Stimulated activated CD4-positive, alpha-beta T cell treated with anti-CD3 and anti-CD28 coated beads, Interleukin-4, amount 100 ng/mL, for 48 hours (primary cell): ENCODE results near the gene NEDD4L.
A peak's percentile ranks its signal among the peaks of the same experiment; 100 is the strongest.

Experiments
- DNase-seq, 2 donors: peaks; one replicate each; pipeline ENCODE4 v3.0.0-alpha.2; 2020; ENCODE audit warnings: low read depth in 2 of 2

NEDD4L gene

DNA sequence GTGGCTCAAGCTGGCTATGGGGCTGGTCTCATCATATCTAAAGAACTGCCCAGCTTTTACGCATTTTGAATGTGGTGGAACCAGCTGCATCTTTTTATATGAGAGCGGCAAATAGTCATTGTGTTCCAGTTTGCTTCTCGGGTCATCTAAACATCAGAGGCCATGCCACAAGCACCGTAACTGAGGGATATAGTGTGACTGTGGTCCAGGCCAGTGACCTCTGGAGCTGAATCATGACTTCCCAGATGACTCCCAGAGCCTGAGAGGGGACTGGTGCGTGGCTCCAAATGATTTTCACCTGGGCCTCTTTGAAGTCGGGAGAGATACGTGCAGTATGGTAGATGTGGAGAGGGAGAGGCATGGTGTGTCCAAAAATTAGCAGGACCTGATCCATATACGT, 271.0 kb downstream of the NEDD4L start:
- no peak for DNase-seq

DNA sequence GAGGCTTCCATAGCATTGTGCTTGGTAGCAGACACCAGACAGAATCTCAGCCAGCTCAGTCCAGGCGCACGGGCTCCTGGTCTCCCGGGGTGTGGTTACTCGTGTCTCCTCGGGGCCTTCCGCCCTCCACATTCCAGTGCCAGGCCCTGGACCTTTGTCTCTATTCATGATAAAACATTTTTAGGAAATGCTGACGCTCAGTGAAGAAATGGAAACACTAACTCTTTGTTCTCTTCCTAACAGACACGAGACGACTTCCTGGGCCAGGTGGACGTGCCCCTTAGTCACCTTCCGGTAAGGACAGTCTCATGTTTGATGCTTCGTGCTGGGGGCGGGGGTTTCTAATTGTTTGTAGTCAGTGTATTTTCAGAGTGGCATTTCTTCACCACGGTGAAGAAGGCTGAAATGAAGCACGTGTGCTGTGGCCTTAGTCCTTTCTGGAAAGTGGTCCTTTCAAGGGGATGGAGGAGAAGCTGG, 271.8 kb downstream of the NEDD4L start:
- DNase-seq: no peak

DNA sequence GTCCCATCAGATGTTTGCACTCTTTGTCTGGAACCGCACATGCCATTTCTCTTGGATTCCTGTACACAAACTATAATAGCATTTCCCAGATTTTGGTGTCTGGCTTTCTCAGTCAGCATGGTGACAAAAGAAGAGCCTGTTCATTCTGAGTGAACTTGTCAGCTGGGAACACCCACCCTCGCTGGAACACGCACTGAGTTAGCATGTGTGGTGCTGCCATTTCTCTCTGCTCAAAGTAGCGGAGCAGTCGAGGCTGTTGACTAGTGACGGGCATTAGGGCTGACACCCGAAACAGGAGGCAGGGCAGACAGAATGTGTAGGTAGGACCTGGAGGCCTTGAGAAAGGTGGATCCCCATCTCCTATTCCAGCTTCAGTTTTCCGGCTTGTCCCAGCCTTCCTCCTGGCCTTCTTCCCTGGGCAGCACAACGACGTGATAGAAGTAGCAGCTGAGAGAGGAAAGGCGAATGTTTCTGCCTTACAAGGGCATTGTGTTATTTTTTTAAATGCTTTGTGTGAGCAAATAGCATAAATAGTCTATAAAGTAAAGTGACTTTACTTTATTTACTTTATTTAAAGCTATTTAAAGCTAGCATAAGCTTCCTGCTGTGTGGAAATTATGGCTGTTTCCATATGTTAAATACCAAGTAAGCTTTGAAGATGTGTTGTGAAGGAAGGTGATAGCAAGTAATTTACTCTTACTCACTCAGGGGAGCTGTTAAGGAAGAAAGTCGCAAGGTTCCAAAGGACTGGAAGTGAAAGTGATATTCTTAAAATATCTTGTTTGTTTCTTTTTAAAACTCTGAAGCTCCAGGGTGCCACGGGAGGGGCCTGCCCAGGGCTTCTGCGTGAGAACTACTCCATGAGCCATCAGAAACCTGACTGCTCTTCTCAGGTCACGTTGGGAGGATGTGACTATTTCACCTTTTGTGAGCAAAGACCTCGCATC, 272.6 kb downstream of the NEDD4L start:
- DNase-seq: no peak

DNA sequence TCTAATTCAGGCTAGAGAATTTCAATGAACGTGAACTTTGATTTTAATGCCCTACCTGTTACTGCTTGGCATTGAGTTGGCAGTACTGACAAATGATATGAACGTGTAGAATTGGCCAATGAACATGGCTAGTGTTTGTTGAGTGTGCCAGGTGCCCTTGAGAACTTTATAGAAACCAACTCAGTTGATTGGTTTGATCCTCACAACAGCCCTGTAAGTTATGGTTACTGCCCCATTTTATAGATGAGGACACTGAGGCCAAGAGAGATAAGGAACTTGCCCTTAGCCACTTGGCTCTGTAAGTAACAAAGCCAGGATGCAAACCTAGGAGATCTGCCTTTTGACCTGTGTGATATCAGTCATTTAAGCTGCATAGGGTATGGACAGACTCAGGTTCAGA, 275.7 kb downstream of the NEDD4L start:
- DNase-seq: no peak

DNA sequence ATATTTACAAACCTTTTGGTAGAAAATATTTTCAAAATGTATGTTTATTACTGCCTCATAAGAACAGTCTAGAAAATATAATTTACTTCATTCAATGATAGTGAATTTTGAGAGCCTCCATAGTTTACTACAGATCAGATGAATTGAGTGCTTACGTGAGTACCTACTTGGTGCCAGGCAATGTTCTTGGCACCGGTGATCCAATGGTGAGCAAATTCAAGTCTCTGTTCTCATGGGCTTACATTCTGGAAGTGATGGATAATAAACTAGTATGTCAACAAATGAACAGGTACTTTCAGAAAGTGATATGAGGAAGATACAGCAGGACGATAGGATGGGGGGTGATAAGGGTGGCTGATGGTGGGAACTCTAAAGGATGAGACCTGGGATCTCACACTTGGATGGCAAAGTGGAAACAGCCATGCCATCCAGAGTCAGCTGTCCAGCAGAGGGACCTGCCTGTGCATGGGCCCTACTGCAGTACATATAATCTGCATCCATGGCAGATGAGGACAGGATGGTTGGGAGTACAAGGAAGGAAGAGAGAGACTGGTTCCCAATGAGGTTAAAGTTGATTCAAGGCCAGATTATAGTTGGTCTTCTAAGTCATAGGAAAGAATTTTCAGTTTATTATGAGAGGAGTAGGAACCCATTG, 277.0 kb downstream of the NEDD4L start:
- no peak for DNase-seq

DNA sequence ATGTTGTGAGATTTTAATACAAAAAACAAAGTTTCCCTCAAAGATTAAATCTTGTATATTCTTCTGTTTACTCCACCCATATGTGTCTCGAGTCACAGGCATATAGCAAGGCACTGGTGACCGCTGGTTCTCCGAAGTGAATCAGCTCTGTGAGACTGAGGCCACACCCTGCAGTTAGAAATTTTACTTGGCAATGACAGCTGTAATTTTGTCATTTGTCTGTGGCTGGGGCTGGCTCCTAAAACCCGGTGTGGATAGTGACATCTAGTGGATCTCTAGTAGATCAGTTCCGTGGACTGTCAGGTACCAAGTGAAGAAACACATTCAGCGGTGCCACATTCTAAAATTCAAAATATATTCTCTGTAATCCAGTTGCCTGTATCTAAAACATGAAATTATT, 278.0 kb downstream of the NEDD4L start:
- peak in 1 of 2 donors; percentile 30 for DNase-seq

DNA sequence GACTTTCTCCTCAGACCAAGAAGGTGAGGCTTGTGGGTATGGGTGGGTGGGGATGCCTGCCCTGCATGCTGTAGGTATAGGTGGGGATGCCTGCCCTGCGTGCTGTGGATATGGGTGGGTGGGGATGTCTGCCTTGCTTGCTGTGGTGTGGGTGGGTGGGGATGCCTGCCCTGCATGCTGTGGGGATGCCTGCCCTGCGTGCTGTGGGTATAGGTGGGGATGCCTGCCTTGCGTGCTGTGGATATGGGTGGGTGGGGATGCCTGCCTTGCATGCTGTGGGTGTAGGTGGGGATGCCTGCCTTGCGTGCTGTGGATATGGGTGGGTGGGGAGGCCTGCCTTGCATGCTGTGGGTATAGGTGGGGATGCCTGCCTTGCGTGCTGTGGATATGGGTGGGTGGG, 278.4 kb downstream of the NEDD4L start:
- DNase-seq: no peak

DNA sequence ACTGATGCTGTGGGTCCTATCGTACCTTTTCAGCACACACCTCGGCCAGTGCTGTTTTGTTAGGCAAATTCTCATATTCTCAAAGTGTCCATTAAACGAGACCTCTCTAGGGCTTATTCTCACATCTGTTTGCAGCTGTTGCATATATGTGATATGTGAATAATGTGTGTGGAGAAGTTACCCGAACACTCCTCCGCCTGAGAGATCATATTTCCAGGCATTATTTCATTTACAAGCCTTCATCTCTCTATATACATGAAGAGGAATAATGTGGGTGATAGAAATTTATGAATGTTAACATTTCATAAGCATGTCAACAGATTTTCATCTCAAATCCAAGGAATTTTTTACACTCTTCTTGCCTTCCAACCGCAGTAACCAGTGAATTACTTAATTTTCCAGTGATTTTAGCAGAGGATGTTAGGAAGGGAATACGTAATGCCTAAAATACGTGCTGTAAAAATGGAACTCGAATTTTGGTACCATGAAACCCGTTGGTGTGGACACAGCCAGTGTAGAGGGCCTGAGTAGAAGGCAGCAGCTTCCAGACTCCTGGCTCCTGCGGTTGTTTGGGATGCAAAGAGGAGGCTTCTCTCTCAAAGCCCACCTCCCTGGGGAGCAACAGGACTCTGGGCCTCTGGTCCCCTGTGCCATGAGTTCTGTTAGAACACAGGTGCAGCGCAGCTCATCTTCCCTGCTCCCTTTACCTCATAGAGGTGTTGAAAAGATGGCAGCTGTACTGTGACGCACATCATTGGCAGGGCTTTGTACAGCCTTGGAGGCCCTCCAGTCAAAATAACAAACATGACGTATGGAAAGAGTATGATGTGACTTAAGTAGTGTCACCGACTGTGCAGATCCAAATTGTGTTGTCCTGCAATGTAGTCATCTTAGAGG, 280.1 kb downstream of the NEDD4L start:
- no peak for DNase-seq

DNA sequence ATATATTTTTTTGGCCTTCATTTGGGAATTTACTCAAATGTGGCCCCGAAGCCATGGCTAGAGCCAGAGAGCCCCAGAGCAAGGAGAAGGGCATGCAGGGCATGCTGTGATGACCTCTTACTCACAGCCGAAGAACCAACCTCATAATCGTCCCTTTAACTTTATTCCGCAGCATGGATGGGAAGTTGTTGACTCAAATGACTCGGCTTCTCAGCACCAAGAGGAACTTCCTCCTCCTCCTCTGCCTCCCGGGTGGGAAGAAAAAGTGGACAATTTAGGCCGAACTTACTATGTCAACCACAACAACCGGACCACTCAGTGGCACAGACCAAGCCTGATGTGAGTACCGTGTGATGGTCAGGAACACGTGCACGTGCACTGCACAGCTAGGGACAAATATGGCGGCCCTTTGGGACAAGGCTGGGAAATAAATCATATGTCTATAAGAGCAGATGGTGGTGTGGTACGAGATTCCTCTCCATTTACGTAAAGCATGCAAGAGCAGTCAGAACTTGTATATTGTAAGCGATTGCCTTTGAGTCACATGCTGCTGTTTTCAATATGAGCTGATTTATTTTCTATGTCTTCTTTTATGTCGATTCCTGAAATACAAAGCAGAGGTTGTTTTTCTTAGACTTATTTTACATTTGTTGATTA, 280.9 kb downstream of the NEDD4L start:
- DNase-seq: no peak

DNA sequence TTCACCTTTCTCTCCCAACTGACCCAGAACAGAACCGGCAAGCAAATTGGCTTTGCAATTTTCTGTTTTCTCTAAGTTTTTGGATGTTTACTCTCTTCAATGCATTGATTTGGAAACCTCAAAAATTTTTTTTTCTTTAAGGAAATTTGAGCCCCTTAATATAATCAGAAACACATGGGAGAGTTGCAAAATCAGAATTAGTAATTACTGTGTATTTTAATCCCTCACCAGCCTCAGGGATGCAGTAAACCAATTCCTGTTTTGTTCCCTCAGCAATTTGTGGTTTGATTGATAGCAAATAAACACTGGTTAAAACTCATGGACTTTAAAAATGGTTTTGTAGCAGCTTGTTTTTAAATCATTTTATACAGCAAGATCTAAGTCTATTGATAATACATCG, 281.5 kb downstream of the NEDD4L start:
- DNase-seq: no peak

DNA sequence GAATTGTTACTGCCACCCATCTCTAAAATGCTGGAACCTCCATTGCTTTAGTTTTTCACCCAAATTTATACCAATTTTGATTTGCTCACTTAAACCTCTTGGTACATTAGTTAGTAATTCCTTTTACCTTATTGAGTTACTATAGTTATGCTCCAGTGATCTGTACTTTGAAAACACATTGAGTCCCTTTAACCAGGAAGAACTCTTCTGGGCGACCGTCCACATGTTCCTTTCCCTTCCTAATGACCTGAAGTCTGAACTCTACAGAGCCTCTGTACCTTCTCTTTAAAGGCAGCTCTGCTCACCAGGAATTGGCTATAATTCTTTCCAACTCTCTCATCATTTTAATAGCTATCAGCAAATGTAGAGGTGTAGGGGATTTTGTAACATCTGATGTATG, 290.0 kb downstream of the NEDD4L start:
- no peak for DNase-seq

DNA sequence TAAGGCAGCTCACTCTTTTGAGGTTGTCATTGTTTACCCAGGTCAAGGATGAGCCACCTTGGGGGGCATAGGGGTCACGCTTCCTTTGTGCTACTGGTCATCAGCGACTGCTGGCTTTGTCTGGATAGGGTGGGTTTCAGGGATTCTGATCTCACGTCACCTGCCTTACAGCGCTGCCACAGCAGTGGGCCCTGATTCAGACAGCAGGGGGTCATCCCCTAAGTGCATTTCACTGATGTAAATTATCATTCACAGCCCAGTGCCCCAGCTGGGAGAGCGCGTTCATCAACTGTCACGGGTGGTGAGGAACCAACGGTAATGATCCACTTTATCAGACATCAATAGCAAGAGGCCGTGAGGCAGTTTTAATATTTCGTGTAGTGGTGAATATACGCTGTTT, 291.2 kb downstream of the NEDD4L start:
- DNase-seq: no peak

DNA sequence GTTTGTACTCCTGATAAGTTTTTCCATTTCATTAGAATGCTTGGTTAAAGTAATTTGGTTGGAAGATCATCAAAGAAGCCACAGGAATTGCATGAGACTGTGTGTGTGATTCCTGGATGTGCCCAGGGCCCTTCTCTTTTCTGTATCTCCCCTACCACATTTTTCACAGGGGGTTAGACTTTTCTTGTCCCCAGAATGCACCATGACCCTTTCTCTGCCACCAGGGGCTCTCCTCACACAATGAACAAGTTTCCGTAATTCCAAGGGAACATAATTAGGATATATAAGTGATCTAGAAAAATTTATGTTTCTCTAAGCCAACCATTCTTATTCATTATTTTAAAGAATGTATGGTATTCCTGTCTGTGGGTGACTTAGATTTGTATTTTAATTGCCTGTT, 291.8 kb downstream of the NEDD4L start:
- DNase-seq: no peak

DNA sequence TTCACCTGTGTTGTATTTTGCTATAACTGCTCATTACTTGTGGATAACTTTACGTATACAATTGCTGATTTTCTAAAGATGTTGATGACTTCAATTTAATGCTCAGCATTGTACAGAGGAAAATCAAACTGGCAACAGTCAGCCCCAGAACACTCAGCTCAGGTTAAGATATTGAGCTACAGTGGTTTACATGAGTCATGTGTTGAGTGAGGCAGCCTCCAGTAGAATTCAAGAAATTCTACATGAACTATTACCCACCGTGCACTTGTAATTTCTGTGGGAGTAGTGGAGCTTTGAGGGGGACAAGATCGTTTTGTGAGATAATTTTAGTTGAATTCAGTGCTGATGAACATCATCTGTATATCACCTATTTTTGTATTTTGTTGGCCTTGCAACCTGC, 292.6 kb downstream of the NEDD4L start:
- DNase-seq: no peak

DNA sequence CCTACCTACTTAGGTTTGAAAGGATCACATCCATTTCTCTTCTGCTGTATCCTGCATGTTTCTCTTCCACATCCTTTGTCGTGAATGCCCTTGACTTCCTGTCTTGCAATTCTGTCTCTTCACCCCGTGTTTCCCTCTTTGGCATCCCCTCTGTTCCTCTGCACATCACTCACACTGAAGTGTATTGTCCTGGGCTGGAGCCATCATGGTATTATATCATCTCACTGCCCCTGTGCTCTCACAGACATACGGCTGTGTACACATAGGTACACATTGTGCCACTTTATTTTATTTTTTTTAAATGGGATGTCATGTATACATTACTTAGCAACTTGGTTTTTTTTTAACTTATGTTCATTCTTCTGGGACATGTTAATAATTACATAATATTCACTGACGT, 293.3 kb downstream of the NEDD4L start:
- DNase-seq: no peak

DNA sequence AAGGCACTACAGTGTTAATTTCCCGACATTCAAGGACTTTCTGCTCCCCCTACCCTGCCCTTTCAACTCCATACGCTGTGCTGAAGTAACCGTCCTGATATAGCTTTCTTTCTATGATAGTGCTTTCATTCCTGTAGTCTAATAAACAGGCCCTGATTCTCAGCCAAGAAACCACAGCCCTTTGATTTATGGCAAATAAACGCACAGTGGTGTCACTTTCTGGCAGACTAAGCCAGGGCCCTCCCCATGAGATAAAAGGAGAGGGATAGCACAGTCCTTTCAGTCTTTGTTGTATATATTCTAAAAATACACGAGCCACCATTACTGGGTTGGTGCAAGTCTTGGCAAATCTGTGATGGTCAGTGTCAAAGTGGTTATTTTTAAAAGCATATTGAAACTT, 293.7 kb downstream of the NEDD4L start:
- no peak for DNase-seq

DNA sequence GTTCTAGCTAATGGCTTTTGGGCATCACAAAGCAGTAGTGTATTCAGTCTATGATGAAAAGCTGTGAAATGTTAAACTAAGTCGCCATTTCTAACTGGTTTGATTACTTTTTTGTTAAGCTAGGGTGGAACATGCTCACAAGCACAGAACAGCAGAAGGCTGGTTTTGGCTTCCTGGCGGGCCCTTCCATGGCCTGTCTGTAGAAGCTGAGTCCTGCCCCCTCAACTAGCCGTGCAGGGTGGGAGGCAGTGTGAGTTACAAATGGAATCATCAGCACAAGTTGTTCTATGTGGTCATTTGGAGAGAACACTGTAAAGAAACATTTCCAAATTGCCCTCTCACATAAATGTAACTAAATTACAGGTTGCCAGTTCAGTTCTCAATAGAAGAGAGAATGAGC, 294.1 kb downstream of the NEDD4L start:
- no peak for DNase-seq

DNA sequence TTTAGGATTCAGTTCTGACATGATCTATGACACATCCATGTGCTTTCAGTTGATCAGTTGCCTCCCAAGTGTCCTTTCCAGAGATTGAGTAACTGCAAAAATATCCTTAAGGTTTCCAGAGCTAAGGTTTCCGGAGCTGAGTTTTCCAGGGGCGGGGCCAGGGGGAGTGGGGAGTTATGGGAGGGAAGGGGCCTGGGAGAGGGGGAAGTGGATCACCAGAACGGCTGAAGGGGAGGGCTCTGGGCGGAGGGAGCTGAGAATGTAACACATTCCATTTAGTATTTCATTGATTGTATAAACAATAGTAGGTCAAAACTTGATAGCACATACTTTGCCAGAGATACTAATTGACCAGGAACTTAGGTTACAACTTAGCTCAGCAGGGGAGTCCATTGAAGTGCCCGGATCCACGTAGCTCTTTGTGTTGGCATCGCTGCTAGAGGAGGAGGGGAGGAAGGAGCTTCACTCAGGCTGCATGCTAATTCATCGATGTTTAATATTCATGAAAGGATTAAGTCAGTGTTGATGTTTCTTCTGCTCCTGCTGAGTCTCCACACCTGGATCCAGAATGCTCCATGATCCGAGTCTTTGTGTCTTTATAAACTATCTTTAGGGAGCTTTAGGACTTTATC, 295.1 kb downstream of the NEDD4L start:
- no peak for DNase-seq

DNA sequence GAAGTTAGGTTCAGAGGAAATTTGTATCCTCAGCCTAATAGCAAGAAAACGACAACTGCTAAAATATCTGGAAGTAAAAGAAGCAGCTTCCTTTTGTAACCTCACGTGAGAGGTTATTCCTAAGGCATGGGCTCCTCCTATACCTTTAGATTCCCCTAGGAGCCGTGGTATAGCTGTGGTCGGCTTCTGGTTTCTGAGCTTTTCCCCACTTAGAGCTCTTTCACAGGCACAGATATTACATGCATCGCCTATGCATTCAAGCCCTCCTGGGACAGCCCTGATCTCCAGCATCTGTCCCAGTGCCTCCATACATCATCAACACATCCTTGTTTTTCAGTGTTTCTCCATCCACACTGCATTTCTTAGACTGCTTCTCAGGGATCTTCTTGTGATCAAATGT, 295.9 kb downstream of the NEDD4L start:
- DNase-seq: no peak

DNA sequence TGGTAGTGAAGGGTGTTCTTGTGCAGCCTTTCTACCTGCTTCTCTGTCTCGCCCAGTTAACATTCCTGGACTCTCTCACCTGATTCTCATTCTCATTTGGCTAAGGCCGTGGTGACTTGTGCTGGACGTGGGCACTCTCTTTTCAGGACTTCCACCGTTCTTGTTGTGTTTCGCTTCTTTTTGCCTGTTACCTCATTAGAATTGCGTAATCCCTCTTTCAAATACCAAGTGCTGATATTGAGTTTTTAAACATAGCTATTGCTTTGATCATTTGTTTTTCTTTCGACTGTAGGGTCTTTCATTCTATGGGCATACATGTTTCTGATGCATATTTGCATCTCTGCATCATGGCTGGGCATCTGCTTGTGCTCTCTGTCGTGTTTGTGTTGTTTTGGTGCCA, 297.9 kb downstream of the NEDD4L start:
- DNase-seq: no peak

DNA sequence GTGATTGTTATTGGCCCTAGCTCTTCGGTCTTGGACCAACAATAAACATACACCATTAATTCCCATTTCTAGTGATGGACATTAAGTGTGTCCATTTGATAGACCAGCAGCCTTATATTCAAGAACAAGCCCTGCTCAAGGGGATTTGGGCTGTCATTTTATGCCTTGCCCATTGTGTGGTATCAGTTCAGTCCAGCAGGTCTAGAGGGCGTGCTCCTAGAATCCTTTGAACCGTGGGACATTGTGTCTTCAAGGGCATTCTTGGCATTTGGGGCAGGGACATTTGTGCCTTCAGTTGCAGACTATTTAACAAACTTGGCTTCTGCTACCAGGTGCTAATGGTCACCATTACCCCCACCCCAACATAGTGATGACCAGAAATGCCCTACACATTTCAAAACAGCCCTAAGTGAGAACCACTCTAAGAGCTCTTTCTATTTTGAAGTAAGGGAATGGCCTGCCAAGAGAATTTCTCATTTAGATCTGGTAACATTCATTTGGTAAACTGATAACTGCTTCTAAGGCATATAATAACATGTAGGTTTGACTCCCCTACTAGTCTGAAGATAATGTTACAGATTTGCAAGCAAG, 300.1 kb downstream of the NEDD4L start:
- DNase-seq: no peak
